HEK293 (cell line): Measurements from ENCODE around the gene ARMS2.

Source experiments
- AEBP2 ChIP-seq: fragments of 450-650 bp; formaldehyde crosslinking; IDR thresholded peaks from 2 replicates; pipeline ENCODE4 v1.5.1; 2016; ENCODE audit warnings: missing biosample characterization, missing genetic modification characterization, borderline replicate concordance
- CTCF ChIP-seq: fragments of 450-650 bp; formaldehyde crosslinking; IDR thresholded peaks from 2 replicates; pipeline ENCODE4 v1.5.1; 2016; ENCODE audit warnings: missing biosample characterization, missing genetic modification characterization
- INSM2 ChIP-seq: fragments of 450-650 bp; formaldehyde crosslinking; IDR thresholded peaks from 2 replicates; pipeline ENCODE4 v1.5.1; 2016; ENCODE audit warnings: missing biosample characterization, missing genetic modification characterization
- TRIM28 ChIP-seq: IDR thresholded peaks from 2 replicates; pipeline ENCODE4 v1.6.1; 2011; ENCODE audit warnings: low read length, control low read depth, borderline replicate concordance
- ZBTB48 ChIP-seq: fragments of 450-650 bp; formaldehyde crosslinking; IDR thresholded peaks from 2 replicates; pipeline ENCODE4 v1.5.1; 2016; ENCODE audit warnings: missing biosample characterization, missing genetic modification characterization
- ZBTB49 ChIP-seq: fragments of 450-650 bp; formaldehyde crosslinking; IDR thresholded peaks from 2 replicates; pipeline ENCODE4 v1.5.1; 2016; ENCODE audit warnings: missing biosample characterization, missing genetic modification characterization, low read depth
- ZNF112 ChIP-seq: fragments of 450-650 bp; formaldehyde crosslinking; IDR thresholded peaks from 2 replicates; pipeline ENCODE4 v1.5.0; 2017; ENCODE audit warnings: missing biosample characterization, missing genetic modification characterization
- ZNF138 ChIP-seq: fragments of 450-650 bp; formaldehyde crosslinking; IDR thresholded peaks from 2 replicates; pipeline ENCODE4 v1.5.1; 2016; ENCODE audit warnings: missing biosample characterization, missing genetic modification characterization, borderline replicate concordance
- ZNF18 ChIP-seq: fragments of 450-650 bp; formaldehyde crosslinking; IDR thresholded peaks from 2 replicates; pipeline ENCODE4 v1.5.1; 2016; ENCODE audit warnings: missing biosample characterization, missing genetic modification characterization
- ZNF202 ChIP-seq: fragments of 450-650 bp; formaldehyde crosslinking; IDR thresholded peaks from 2 replicates; pipeline ENCODE4 v1.5.1; 2016; ENCODE audit warnings: missing biosample characterization, missing genetic modification characterization, borderline replicate concordance
- ZNF280D ChIP-seq: fragments of 450-650 bp; formaldehyde crosslinking; IDR thresholded peaks from 2 replicates; pipeline ENCODE4 v1.5.1; 2016; ENCODE audit warnings: missing biosample characterization, missing genetic modification characterization
- ZNF302 ChIP-seq: fragments of 450-650 bp; formaldehyde crosslinking; IDR thresholded peaks from 2 replicates; pipeline ENCODE4 v1.5.1; 2016; ENCODE audit warnings: missing biosample characterization, missing genetic modification characterization, low read depth
- ZNF48 ChIP-seq: fragments of 450-650 bp; formaldehyde crosslinking; IDR thresholded peaks from 2 replicates; pipeline ENCODE4 v1.5.1; 2016; ENCODE audit warnings: missing biosample characterization, missing genetic modification characterization
- ZNF548 ChIP-seq: fragments of 450-650 bp; formaldehyde crosslinking; IDR thresholded peaks from 2 replicates; pipeline ENCODE4 v1.5.1; 2016; ENCODE audit warnings: missing biosample characterization, missing genetic modification characterization
- ZNF561 ChIP-seq: fragments of 450-650 bp; IDR thresholded peaks from 2 replicates; pipeline ENCODE4 v1.5.1; 2018; ENCODE audit warnings: missing biosample characterization, missing genetic modification characterization, borderline replicate concordance
- ZNF571 ChIP-seq: fragments of 450-650 bp; formaldehyde crosslinking; IDR thresholded peaks from 2 replicates; pipeline ENCODE4 v1.5.0; 2017; ENCODE audit warnings: missing biosample characterization, missing genetic modification characterization
- ZNF600 ChIP-seq: fragments of 450-650 bp; formaldehyde crosslinking; IDR thresholded peaks from 2 replicates; pipeline ENCODE4 v1.5.1; 2016; ENCODE audit warnings: missing biosample characterization, missing genetic modification characterization
- ZNF624 ChIP-seq: fragments of 450-650 bp; formaldehyde crosslinking; IDR thresholded peaks from 2 replicates; pipeline ENCODE4 v1.5.1; 2017; ENCODE audit warnings: missing biosample characterization, missing genetic modification characterization
- ZNF645 ChIP-seq: fragments of 450-650 bp; formaldehyde crosslinking; IDR thresholded peaks from 2 replicates; pipeline ENCODE4; 2016; ENCODE audit warnings: missing biosample characterization, missing genetic modification characterization
- ZNF654 ChIP-seq: fragments of 450-650 bp; formaldehyde crosslinking; IDR thresholded peaks from 2 replicates; pipeline ENCODE4 v1.5.1; 2016; ENCODE audit warnings: low read depth, missing biosample characterization, missing genetic modification characterization
- ZNF660 ChIP-seq: fragments of 450-650 bp; IDR thresholded peaks from 2 replicates; pipeline ENCODE4 v1.5.1; 2018; ENCODE audit warnings: missing biosample characterization, mild to moderate bottlenecking, missing genetic modification characterization
- ZNF777 ChIP-seq: fragments of 450-650 bp; formaldehyde crosslinking; IDR thresholded peaks from 2 replicates; pipeline ENCODE4 v1.5.1; 2017; ENCODE audit warnings: missing biosample characterization, missing genetic modification characterization, borderline replicate concordance
- ZSCAN18 ChIP-seq: fragments of 450-650 bp; formaldehyde crosslinking; IDR thresholded peaks from 2 replicates; pipeline ENCODE4 v1.5.1; 2016; ENCODE audit warnings: missing biosample characterization, missing genetic modification characterization
- ZSCAN5A ChIP-seq: fragments of 450-650 bp; formaldehyde crosslinking; IDR thresholded peaks from 2 replicates; pipeline ENCODE4 v1.5.1; 2016; ENCODE audit warnings: missing biosample characterization, missing genetic modification characterization

The ARMS2 gene

GRCh38 chr10:122504610-122504950 lies 50.1 kb downstream of the ARMS2 start (continued):
- peak; percentile 90 for TF ChIP-seq ZNF660 (tag by site-specific recombination)
- no peak for TF ChIP-seq TRIM28
- TF ChIP-seq ZNF777 (tag by site-specific recombination), result no peak
- no peak for TF ChIP-seq ZNF202 (tag by site-specific recombination)
- TF ChIP-seq INSM2, result peak; percentile 49; the same call in 1 of the 2 replicates
- no peak for TF ChIP-seq ZNF138
- peak; percentile 97 for TF ChIP-seq ZNF600 (tag by site-specific recombination)
- no peak for TF ChIP-seq ZNF302 (tag by site-specific recombination)
- TF ChIP-seq ZNF645 (tag by site-specific recombination), result no peak
- 0 out of 2 replicates have a peak, but pooled peaks have one; percentile 11 for TF ChIP-seq ZSCAN5A (tag by site-specific recombination)
- TF ChIP-seq ZBTB49 (tag by site-specific recombination), result no peak
- TF ChIP-seq ZNF548 (tag by site-specific recombination), result no peak
- TF ChIP-seq ZNF18 (tag by site-specific recombination), result peak; percentile 79; the same call in 1 of the 2 replicates
- TF ChIP-seq ZNF624 (tag by site-specific recombination), result no peak
- no peak for TF ChIP-seq ZNF280D (tag by site-specific recombination)
- no peak for TF ChIP-seq ZNF654 (tag by site-specific recombination)
- TF ChIP-seq AEBP2 (tag by site-specific recombination), result no peak
- peak; percentile 71; the same call in 1 of the 2 replicates for TF ChIP-seq ZNF561 (tag by site-specific recombination)
- peak; percentile 70 for TF ChIP-seq ZBTB48
- no peak for TF ChIP-seq ZSCAN18
- 0 out of 2 replicates have a peak, but pooled peaks have one; percentile 18 for TF ChIP-seq CTCF (tag by site-specific recombination)
- TF ChIP-seq ZNF112 (tag by site-specific recombination), result no peak
- TF ChIP-seq ZNF48 (tag by site-specific recombination), result no peak
- TF ChIP-seq ZNF571 (tag by site-specific recombination), result no peak
